Esophagus muscularis mucosa (tissue), 4 donors: ENCODE measurements around the gene ADGRB3.

ENCODE experiments used
- EP300 ChIP-seq: sonication (generic); formaldehyde crosslinking; IDR thresholded peaks from one replicate; pipeline ENCODE4 v1.6.1; 2017; ENCODE audit warnings: antibody characterized with exemption
- POLR2A ChIP-seq: fragments of 450-650 bp; IDR thresholded peaks from one replicate; pipeline ENCODE4 v1.6.1; 2017; ENCODE audit warnings: antibody characterized with exemption, moderate library complexity, mild to moderate bottlenecking, low read depth
- POLR2AphosphoS5 ChIP-seq, 2 donors: sonication (generic); formaldehyde crosslinking; IDR thresholded peaks; one replicate each; pipeline ENCODE4 v1.6.1; 2017; ENCODE audit warnings: antibody characterized with exemption in 2 of 2
- TF ChIP-seq, protein P1 (sequence below), 3 experiments: fragments of 200-600 bp in 2 of 3; fragments of 450-650 bp in 1 of 3; sonication (generic) in 2 of 3; IDR thresholded peaks; one replicate each; pipeline ENCODE4 v1.5.1; 2017 to 2019; ENCODE audit warnings: antibody characterized with exemption in 3 of 3, mild to moderate bottlenecking in 2 of 3, moderate library complexity in 1 of 3

DNA sequence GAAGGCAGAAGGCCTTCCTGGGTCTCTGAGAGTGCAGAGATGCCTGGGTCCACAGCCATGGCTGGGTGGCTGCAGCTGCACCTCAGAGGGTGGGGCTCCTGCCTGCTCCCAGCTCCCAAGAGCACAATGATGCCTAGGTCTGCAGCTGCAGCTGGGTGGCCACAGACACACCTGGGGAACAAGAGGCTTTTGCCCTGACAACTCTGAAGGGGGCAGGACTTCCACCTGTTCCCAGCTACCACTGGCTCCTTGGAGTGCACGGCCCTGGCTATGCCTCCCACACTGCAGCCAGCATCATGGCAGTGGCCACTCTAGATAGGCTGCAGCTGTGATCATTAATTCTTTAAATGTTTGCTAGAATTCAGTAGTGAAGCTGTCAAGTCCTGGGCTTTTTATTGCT lies 511.3 kb downstream of the ADGRB3 start:
- TF ChIP-seq, protein P1, sequence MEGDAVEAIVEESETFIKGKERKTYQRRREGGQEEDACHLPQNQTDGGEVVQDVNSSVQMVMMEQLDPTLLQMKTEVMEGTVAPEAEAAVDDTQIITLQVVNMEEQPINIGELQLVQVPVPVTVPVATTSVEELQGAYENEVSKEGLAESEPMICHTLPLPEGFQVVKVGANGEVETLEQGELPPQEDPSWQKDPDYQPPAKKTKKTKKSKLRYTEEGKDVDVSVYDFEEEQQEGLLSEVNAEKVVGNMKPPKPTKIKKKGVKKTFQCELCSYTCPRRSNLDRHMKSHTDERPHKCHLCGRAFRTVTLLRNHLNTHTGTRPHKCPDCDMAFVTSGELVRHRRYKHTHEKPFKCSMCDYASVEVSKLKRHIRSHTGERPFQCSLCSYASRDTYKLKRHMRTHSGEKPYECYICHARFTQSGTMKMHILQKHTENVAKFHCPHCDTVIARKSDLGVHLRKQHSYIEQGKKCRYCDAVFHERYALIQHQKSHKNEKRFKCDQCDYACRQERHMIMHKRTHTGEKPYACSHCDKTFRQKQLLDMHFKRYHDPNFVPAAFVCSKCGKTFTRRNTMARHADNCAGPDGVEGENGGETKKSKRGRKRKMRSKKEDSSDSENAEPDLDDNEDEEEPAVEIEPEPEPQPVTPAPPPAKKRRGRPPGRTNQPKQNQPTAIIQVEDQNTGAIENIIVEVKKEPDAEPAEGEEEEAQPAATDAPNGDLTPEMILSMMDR (IDR thresholded peaks at IDR 0.05), result no peak
- TF ChIP-seq POLR2AphosphoS5 (IDR thresholded peaks at IDR 0.05), result no peak
- no peak for TF ChIP-seq EP300
- no peak for TF ChIP-seq POLR2A
